NCI-H1930 (cell line): ENCODE results near the gene SMAD6.
"Not testable (repeated sequence)": the region's sequence is repeated elsewhere in the genome, so short reads cannot be mapped to it uniquely, and the experiment has no call there.

Experiments used
- DNase-seq, 2 experiments: peaks; one replicate each; lab custom pipeline; 2025; lab: John Stamatoyannopoulos, UW

The SMAD6 gene

DNA sequence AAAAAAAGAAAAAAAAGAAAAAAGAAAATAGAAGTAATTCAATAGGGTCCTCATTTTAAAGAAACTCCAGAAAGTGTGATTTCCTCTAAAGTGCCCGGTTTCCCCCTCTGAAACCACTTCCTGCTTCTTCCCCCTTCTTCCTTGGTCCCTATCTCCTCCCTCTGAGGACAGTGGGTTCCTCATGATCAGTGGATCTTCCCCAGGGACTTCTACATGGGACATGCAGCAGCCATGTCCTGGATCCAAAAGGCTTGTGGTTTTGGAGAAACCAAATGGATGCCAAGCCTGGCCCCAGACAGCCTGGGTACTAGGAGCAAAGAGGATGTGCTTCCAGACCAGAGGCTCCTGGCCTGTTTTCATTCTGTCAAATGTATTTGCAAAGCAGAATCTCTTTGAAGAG, 26.6 kb upstream of the SMAD6 start:
- no peak for DNase-seq

DNA sequence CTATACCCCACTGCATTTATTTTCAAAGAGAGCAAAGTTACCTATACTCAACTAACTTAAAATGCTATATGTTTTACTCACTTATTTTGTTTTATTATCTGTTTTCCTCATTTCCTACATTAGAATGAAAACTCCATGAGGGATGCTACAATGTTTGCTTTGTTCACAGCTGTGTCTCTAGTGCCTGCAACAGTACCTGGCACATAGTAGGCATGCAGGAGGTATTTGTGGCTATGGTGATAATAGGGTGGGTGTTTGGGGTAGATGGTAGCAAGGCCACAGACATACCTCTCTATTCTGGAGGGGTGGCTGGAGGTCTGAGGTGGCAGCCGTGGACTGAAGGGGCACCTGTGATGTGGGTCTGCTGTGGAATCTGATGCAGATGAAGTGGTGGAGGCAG, 24.7 kb upstream of the SMAD6 start:
- no peak for DNase-seq

DNA sequence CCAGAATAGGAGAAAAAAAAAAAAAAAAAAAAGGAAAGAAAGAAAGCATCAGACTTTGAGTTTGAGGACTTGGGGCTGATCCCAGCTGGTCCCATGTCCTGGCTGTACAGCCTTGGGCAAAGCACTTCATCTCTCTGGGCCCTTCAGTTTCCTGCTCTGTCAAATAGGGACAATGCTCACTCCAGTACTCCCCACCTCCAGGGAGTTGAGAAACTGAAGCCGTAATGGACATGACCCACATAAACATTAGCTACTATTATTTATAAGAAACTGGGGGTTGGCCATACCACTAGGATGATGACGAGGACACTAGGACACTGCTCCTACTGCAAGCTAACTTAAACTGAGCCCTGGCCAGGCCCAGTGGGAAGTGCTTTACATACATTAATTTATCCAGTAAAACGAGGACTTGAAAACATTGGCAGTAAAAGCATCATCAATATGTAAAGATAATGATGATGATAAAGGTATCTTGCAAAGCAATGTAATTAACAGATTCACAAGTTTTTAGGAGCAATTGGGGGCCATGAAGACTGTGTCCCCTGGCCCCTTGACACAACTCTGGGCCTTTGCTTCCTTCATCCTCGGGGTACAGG, 22.9 kb upstream of the SMAD6 start:
- DNase-seq = no peak

GRCh38 chr15:66679657-66680108, 22.4 kb upstream of the SMAD6 start:
- DNase-seq = no peak

DNA sequence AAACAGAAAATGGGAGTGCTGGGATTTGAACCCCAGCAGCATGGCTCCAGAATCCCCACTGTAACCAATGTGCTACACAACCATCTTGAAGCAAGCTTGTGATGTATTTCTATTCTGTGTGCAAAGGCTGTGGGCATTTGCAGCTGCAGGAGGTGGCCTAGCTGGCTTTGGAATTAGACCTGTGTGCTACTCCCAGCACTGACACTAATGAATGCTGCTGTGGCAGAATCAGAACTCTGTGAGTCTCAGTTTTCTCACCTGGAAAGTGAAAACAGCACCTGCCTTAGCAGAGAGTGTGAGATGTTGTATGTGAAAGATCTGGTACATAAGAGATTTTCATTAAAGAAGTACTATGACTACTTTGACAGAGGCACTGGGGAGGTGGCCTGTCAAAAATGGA, 21.5 kb upstream of the SMAD6 start:
- no peak for DNase-seq

GRCh38 chr15:66681395-66681794, 20.6 kb upstream of the SMAD6 start:
- DNase-seq = no peak

DNA sequence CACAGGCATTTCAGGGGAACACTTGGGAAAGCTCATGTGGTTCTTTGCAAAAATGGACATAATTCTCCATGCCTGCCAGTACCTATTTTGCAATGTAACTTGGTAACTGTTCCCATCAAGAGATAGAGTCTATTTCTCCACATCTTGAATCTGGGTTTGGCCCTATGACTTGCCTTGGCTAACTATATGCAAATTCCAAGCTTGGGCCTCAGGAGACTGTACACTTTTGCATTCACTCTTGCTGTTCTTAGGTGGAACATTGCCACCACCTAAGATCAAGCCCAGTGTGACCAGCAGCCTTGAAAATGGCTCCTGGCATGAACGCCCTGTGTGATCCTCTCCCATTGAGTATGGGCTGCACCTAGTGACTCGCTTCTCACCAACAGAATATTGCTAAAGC, 19.8 kb upstream of the SMAD6 start:
- DNase-seq = no peak

DNA sequence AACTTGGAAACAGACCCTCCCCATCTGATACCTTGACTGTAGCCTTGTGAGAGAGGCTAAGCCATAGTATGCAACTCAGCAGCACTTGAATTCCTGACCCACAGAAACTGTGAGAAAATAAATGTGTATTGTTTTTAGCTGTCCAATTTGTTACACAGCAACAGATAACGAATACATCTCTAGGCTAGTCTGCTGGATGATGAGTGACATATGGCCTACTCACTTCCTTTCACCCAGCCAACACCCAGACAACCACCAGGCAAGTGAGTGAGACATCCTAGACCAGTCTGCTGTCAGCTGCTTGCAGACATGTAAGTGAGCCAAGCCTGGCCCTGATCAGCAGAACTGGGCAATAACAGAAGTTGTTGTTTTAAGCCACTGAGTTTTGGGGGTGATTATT, 19.2 kb upstream of the SMAD6 start:
- no peak for DNase-seq

DNA sequence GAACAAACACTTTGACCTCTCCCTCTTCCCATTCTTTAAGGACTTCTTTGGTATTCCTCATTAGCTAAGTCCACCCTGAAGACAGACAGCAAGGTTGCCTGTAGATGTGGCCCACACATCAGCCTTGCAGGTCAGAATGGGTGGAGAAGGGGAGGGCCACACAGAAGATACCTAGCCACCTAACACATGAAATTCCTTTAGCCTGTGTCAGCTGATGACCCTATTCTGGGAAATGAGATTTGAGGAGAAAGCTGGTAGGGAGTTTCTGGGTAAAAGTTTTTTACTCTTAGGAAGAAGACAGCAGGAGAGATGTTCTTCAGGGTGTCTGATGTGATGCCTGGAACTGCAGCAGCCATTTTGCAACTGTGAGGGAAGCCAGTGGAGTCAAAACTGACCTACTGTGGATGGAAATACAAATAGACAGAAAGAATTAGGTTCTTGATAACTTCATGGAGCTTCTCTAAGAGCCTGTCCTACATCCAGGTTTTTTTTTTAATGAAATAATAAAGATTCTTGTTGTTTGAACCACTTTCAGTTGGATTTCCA, 17.8 kb upstream of the SMAD6 start:
- no peak for DNase-seq

GRCh38 chr15:66685638-66686150, 16.3 kb upstream of the SMAD6 start:
- DNase-seq = no peak

DNA sequence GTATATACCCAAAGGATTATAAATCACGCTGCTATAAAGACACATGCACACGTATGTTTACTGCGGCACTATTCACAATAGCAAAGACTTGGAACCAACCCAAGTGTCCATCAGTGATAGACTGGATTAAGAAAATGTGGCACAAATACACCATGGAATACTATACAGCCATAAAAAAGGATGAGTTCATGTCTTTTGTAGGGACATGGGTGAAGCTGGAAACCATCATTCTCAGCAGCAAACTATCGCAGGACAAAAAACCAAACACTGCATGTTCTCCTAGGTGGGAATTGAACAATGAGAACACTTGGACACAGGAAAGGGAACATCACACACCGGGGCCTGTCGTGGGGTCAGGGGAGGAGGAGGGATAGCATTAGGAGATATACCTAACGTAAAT, 11.1 kb upstream of the SMAD6 start:
- not testable (repeated sequence) for DNase-seq

DNA sequence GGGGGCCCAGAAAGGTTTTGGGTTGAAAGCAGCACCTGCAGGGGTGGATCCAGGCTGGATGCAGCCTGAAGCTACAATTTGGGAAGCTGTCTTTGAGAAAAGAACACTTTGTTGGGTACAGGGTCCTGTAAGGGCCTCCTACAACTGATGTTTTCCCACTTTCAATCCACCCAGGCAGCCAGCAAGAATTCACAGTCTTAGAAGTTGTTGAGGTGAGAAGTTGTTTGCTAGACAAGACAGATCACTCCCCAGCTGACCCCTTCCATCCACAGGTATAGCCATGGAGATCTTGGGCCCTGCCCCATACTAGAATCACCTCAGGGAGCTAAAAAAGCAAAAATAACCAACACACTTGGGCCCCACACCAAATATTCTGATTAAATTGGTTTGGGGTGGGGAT, 10.3 kb upstream of the SMAD6 start:
- no peak for DNase-seq

DNA sequence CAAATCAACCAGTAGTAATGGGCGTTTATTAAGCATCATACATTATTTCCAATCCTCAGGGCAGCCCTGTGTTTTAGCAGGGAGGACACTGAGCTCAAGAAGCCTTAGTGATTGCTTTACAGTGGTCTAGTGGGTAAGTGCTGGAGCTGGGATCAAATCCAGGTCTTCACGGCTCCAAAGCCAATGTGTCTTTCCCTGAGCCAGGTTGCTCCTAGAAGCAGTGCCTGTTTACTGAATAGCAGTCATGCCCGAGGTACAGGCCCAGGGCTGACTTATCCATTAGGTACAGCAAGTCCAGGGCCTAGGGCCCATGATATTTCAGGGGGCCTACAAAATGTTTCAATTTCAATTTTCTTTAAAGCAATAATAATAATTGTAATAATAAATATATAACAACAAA, 9.6 kb upstream of the SMAD6 start:
- no peak for DNase-seq

- no peak for DNase-seq
Observed at GRCh38 chr15:66692808-66693596, 9.0 kb upstream of the SMAD6 start.

DNA sequence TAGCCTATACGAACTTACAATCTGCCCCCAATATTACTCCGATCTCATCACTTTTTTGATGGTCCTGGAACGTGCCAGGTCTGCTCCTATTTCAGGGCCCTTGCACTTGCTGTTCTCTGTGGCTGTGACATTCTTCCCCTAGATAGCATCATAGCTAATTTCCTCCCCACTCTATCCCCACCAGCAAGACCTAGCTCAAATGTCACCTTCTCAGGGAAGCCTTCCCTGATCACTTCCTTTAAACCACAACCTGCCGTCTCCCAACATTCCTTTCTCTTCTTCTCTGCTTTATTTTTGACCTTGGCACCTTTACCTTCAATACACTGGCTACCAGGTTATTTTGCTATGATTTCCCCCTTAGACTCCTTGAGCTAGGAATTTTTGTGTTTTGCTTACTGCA, 5.3 kb upstream of the SMAD6 start:
- DNase-seq = no peak

GRCh38 chr15:66698318-66698961, 3.6 kb upstream of the SMAD6 start:
- DNase-seq = peak in 1 of 2 experiments; percentile 17

DNA sequence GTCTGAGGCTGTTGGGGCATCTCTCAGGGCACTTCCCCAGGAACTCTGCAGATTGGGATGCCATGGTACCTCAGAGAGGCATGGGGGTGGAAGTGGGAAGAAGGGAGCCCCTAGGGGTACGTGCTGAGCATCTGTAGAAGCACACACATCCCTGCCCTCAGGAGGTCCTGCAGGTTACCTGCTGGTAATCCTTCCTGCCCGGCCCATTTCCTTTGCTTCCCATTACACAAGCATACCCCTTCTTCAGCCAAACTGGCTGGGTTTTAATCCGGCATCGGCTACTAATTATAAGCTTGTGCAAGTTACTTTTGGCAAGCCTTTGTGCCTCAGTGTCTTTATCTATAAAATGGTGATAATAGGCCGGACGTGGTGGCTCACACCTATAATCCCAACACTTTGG, 3.1 kb upstream of the SMAD6 start:
- DNase-seq = no peak

- DNase-seq = no peak
Observed at GRCh38 chr15:66700412-66700801, 1.6 kb upstream of the SMAD6 start.

DNA sequence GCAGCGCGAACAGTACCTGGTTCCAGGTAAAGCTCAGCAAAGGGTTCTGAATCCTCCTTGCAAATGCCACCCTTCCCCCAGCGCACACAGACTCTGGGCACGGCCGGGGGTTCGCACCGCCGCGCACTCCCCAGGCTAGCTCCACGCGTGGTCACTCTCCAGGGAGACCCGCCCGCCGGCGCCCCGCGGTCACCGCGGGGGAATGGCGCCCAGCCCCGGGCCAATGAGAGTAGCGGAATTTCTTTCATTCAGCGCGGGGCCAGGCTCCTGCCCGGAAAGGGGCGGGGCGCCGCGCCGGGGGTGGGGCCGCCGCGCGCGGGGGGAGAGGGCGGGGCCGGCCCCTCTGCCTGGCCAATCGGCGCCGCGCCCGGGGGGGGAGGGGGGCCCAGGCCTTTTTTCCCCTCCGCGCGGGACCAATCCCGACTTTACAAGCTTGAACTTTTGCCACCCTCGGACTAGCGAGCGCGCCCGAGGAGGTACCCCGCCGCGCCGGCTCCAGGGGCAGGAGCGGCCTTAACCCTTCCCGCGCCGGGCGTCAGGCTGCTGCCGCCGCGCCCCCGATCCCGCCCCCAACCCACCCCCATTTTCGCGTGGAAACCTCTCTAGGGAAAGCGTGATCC, 1.1 kb upstream of the SMAD6 start:
- peak; percentile 75 to 76 for DNase-seq

DNA sequence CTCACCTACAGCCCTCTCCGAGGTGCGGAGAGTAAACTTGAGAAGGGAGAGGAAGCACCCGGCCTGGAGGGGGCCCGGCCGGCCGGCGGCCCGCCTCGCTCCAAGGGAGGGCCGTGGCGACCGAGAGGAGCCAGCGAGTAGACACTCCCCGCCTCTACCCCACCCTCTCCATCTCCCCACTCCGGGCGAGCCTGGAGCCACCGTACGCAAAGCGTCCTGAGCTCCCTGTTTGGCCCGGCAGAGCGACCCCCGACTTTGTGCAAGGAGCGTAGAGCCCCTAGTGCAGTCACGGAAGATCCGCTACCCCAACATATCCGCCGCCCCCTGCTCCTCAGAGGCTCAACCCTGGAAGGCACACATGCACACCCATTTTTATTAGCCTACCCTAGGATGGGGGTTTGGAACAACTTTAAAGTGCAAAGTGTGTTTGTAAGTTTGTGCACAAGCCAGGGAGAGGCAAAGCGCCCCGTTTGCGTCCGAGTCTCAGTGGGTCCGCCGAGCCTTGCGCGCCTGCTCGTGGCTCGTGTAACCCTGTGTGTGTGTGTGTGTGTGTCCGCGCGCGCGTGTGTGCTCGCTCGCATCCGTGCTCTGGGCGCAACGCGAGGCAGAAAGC, 508 bp upstream of the SMAD6 start:
- DNase-seq = peak in 1 of 2 experiments; percentile 13

DNA sequence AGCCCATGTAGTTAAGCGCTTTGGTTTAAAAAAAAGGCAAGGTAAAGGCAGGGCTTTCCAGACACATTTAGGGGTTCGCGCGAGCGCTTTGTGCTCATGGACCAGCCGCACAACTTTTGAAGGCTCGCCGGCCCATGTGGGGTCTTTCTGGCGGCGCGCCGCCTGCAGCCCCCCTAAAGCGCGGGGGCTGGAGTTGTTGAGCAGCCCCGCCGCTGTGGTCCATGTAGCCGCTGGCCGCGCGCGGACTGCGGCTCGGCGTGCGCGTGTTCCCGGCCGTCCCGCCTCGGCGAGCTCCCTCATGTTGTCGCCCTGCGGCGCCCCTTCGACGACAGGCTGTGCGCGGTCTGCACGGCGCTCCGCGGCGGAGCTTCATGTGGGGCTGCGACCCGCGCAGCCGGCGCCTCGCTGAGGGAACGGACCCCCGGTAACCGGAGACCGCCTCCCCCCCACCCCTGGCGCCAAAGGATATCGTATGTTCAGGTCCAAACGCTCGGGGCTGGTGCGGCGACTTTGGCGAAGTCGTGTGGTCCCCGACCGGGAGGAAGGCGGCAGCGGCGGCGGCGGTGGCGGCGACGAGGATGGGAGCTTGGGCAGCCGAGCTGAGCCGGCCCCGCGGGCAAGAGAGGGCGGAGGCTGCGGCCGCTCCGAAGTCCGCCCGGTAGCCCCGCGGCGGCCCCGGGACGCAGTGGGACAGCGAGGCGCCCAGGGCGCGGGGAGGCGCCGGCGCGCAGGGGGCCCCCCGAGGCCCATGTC, 927 bp downstream of the SMAD6 start:
- DNase-seq = peak in 1 of 2 experiments; percentile 1
